ENCODE measurements around the gene HAUS5. TPM values are rescaled to one million over a fixed set of nuclear protein-coding genes. Genes with fewer than 3 reads are reported as not detected.

The HAUS5 gene
- total RNA-seq, 1 donor from 2014 or later = 45.8 TPM

- Mint-ChIP-seq H3K27me3 (no peaks in the 10 kb centered on the region), H3K9me3 (no peaks in the 10 kb centered on the region), H3K27ac (no peak overlapping the region), H3K4me3 (no peak overlapping the region), H3K4me1 (peaks cover under 1% of the 10 kb centered on the region), H3K36me3 (ENCODE audit: low read depth) (peaks cover 17% of the 10 kb centered on the region)
- intact Hi-C loops (cut with micrococcal nuclease) = no loop called here
- DNase-seq = no peak
These were observed 6.3 kb downstream of the HAUS5 start for GRCh38 chr19:35618857-35619256.

GRCh38 chr19:35619290-35619923, 6.9 kb downstream of the HAUS5 start:
- Mint-ChIP-seq H3K27ac (no peak overlapping the region), H3K9me3 (no peaks in the 10 kb centered on the region), H3K36me3 (ENCODE audit: low read depth) (peaks cover 16% of the 10 kb centered on the region), H3K4me3 (no peak overlapping the region), H3K27me3 (no peaks in the 10 kb centered on the region), H3K4me1 (no peaks in the 10 kb centered on the region)
- DNase-seq = no peak
- intact Hi-C loops (cut with micrococcal nuclease) = no loop called here

- no peak for DNase-seq
- H3K27ac Mint-ChIP-seq = no peak overlapping the region
- H3K27me3 Mint-ChIP-seq = no peaks in the 10 kb centered on the region
- intact Hi-C loops (cut with micrococcal nuclease) = no loop called here
- H3K4me1 Mint-ChIP-seq = no peaks in the 10 kb centered on the region
- no peak overlapping the region for H3K4me3 Mint-ChIP-seq
- H3K9me3 Mint-ChIP-seq = no peaks in the 10 kb centered on the region
- H3K36me3 Mint-ChIP-seq (ENCODE audit: low read depth) = peaks cover 14% of the 10 kb centered on the region
These were observed 7.5 kb downstream of the HAUS5 start for GRCh38 chr19:35620001-35620400.

- Mint-ChIP-seq H3K27ac (no peak overlapping the region), H3K27me3 (no peaks in the 10 kb centered on the region), H3K9me3 (no peaks in the 10 kb centered on the region), H3K36me3 (ENCODE audit: low read depth) (peaks cover 7% of the 10 kb centered on the region), H3K4me1 (no peaks in the 10 kb centered on the region), H3K4me3 (no peak overlapping the region)
- intact Hi-C loops (cut with micrococcal nuclease) = no loop called here
- DNase-seq = no peak
These were observed 9.2 kb downstream of the HAUS5 start for GRCh38 chr19:35621708-35622107.

GRCh38 chr19:35622750-35623149, 10.2 kb downstream of the HAUS5 start:
- Mint-ChIP-seq H3K9me3 (no peaks in the 10 kb centered on the region), H3K4me3 (no peak overlapping the region), H3K36me3 (ENCODE audit: low read depth) (peaks cover 7% of the 10 kb centered on the region), H3K4me1 (no peaks in the 10 kb centered on the region), H3K27ac (no peak overlapping the region), H3K27me3 (no peaks in the 10 kb centered on the region)
- intact Hi-C loops (cut with micrococcal nuclease) = no loop called here
- no peak for DNase-seq

GRCh38 chr19:35623327-35624010, 10.9 kb downstream of the HAUS5 start:
- no peaks in the 10 kb centered on the region for H3K27me3 Mint-ChIP-seq
- peaks cover 4% of the 10 kb centered on the region for H3K4me1 Mint-ChIP-seq
- DNase-seq = no peak
- H3K27ac Mint-ChIP-seq = no peak overlapping the region
- no peak overlapping the region for H3K4me3 Mint-ChIP-seq
- H3K9me3 Mint-ChIP-seq = no peaks in the 10 kb centered on the region
- intact Hi-C loops (cut with micrococcal nuclease) = no loop called here
- peaks cover 7% of the 10 kb centered on the region for H3K36me3 Mint-ChIP-seq (ENCODE audit: low read depth)

GRCh38 chr19:35628264-35628564, 15.7 kb downstream of the HAUS5 start:
- peaks cover 2% of the 10 kb centered on the region for H3K27me3 Mint-ChIP-seq
- H3K4me1 Mint-ChIP-seq = peaks cover 22% of the 10 kb centered on the region
- no peaks in the 10 kb centered on the region for H3K9me3 Mint-ChIP-seq
- peak overlapping the region; percentile 100 for H3K27ac Mint-ChIP-seq
- DNase-seq = no peak
- peak overlapping the region; percentile 99 for H3K4me3 Mint-ChIP-seq
- intact Hi-C loops (cut with micrococcal nuclease) = loop anchor here (1.0 to 5.0 kb wide), 4 partner anchors 16 to 84 kb away; partner anchors contain the start of genes HAUS5 and TMEM147
- H3K36me3 Mint-ChIP-seq (ENCODE audit: low read depth) = peaks cover 30% of the 10 kb centered on the region

- Mint-ChIP-seq H3K9me3 (no peaks in the 10 kb centered on the region), H3K27ac (peak within 1 kb of the TSS; percentile 100), H3K36me3 (ENCODE audit: low read depth) (peaks cover 33% of the 10 kb centered on the region), H3K27me3 (peaks cover 2% of the 10 kb centered on the region), H3K4me3 (peak within 1 kb of the TSS; percentile 99), H3K4me1 (peaks cover 23% of the 10 kb centered on the region)
- intact Hi-C loops (cut with micrococcal nuclease) = loop anchor here (1.0 to 5.0 kb wide), 4 partner anchors 16 to 84 kb away; partner anchors contain the start of genes HAUS5 and TMEM147
- peak; percentile 99 for DNase-seq
These were observed 16.2 kb downstream of the HAUS5 start, which contains the start of gene RBM42 for GRCh38 chr19:35628565-35629331. TSS of gene RBM42 (plus strand) at chr19:35629036. CDS start at chr19:35629154, 118 bp downstream.

- no peak for DNase-seq
- Mint-ChIP-seq H3K27me3 (peaks cover 2% of the 10 kb centered on the region), H3K4me3 (peak overlapping the region; percentile 99), H3K36me3 (ENCODE audit: low read depth) (peaks cover 38% of the 10 kb centered on the region), H3K9me3 (no peaks in the 10 kb centered on the region), H3K27ac (peak overlapping the region; percentile 100), H3K4me1 (peaks cover 23% of the 10 kb centered on the region)
- intact Hi-C loops (cut with micrococcal nuclease) = loop anchor here (5.0 kb wide), 2 partner anchors 82 to 83 kb away; partner anchors contain the start of gene TMEM147
These were observed 16.7 kb downstream of the HAUS5 start for GRCh38 chr19:35629332-35629633.

GRCh38 chr19:35633727-35634440, 21.3 kb downstream of the HAUS5 start:
- H3K4me3 Mint-ChIP-seq = no peak overlapping the region
- no peak overlapping the region for H3K27ac Mint-ChIP-seq
- H3K27me3 Mint-ChIP-seq = peaks cover under 1% of the 10 kb centered on the region
- peaks cover 15% of the 10 kb centered on the region for H3K4me1 Mint-ChIP-seq
- no peaks in the 10 kb centered on the region for H3K9me3 Mint-ChIP-seq
- peaks cover 58% of the 10 kb centered on the region for H3K36me3 Mint-ChIP-seq (ENCODE audit: low read depth)
- no peak for DNase-seq
- intact Hi-C loops (cut with micrococcal nuclease) = no loop called here

- peaks cover 47% of the 10 kb centered on the region for H3K36me3 Mint-ChIP-seq (ENCODE audit: low read depth)
These were observed 24.1 kb downstream of the HAUS5 start for GRCh38 chr19:35636651-35637050.

GRCh38 chr19:35637165-35637564, 24.6 kb downstream of the HAUS5 start:
- H3K9me3 Mint-ChIP-seq = no peaks in the 10 kb centered on the region
- intact Hi-C loops (cut with micrococcal nuclease) = no loop called here
- peaks cover 17% of the 10 kb centered on the region for H3K4me1 Mint-ChIP-seq
- no peak for DNase-seq
- peaks cover 42% of the 10 kb centered on the region for H3K36me3 Mint-ChIP-seq (ENCODE audit: low read depth)
- H3K4me3 Mint-ChIP-seq = no peak overlapping the region
- no peak overlapping the region for H3K27ac Mint-ChIP-seq
- H3K27me3 Mint-ChIP-seq = no peaks in the 10 kb centered on the region

More at GRCh38 chr19:35636651-35637050, 24.1 kb downstream of the HAUS5 start:
- H3K27me3 Mint-ChIP-seq = no peaks in the 10 kb centered on the region
- no peak overlapping the region for H3K27ac Mint-ChIP-seq
- intact Hi-C loops (cut with micrococcal nuclease) = no loop called here
- DNase-seq = no peak
- H3K4me3 Mint-ChIP-seq = no peak overlapping the region
- no peaks in the 10 kb centered on the region for H3K9me3 Mint-ChIP-seq
- H3K4me1 Mint-ChIP-seq = peaks cover 15% of the 10 kb centered on the region

GRCh38 chr19:35639321-35639639, 26.7 kb downstream of the HAUS5 start:
- intact Hi-C loops (cut with micrococcal nuclease) = no loop called here
- Mint-ChIP-seq H3K4me1 (peaks cover 19% of the 10 kb centered on the region), H3K27me3 (no peaks in the 10 kb centered on the region), H3K36me3 (ENCODE audit: low read depth) (peaks cover 23% of the 10 kb centered on the region), H3K9me3 (no peaks in the 10 kb centered on the region), H3K27ac (no peak overlapping the region), H3K4me3 (no peak overlapping the region)
- DNase-seq = no peak

GRCh38 chr19:35639863-35640262, 27.3 kb downstream of the HAUS5 start:
- Mint-ChIP-seq H3K27ac (no peak overlapping the region), H3K27me3 (no peaks in the 10 kb centered on the region), H3K4me3 (no peak overlapping the region), H3K4me1 (peaks cover 25% of the 10 kb centered on the region), H3K36me3 (ENCODE audit: low read depth) (peaks cover 20% of the 10 kb centered on the region), H3K9me3 (no peaks in the 10 kb centered on the region)
- intact Hi-C loops (cut with micrococcal nuclease) = no loop called here
- peak; percentile 57 for DNase-seq
